Neural cell (in vitro differentiated cells): ENCODE measurements around the gene TSEN54. TPM values are rescaled to one million over a fixed set of nuclear protein-coding genes. Genes with fewer than 3 reads are reported as not detected.

ENCODE experiments used
- H2AFZ ChIP-seq: fragments of 200-600, 300-800 bp; sonication (generic), shearing (Covaris generic); 2 replicates; pipeline ENCODE4 v1.6.0; 2014; ENCODE audit warnings: low read depth, mild to moderate bottlenecking, antibody characterized with exemption, low read length, moderate library complexity
- H3F3A ChIP-seq: fragments of 200-600 bp; shearing (Covaris generic); 2 replicates; pipeline ENCODE4 v1.6.1; 2016; ENCODE audit warnings: mild to moderate bottlenecking, moderate library complexity, mixed read lengths, antibody characterized with exemption, low read length; ENCODE audit not compliant: insufficient read depth, poor library complexity, severe bottlenecking
- H3K27ac ChIP-seq: fragments of 200-600, 300-800 bp; sonication (generic), shearing (Covaris generic); 2 replicates; pipeline ENCODE4 v1.5.1; 2014; ENCODE audit warnings: mild to moderate bottlenecking, low read length, moderate library complexity
- H3K27me3 ChIP-seq: fragments of 300-800, 200-600 bp; sonication (generic), shearing (Covaris generic); 2 replicates; pipeline ENCODE4 v1.6.0; 2014; ENCODE audit warnings: mild to moderate bottlenecking, low read depth, low read length, moderate library complexity; ENCODE audit not compliant: insufficient read depth
- H3K36me3 ChIP-seq: fragments of 300-800, 200-600 bp; sonication (generic), shearing (Covaris generic); 2 replicates; pipeline ENCODE4 v1.5.1; 2014; ENCODE audit warnings: mild to moderate bottlenecking, antibody characterized with exemption, low read length, moderate library complexity; ENCODE audit not compliant: insufficient read depth
- H3K4me2 ChIP-seq: fragments of 300-800, 200-600 bp; sonication (generic), shearing (Covaris generic); 2 replicates; pipeline ENCODE4 v1.6.0; 2014; ENCODE audit warnings: mild to moderate bottlenecking, low read length
- H3K4me3 ChIP-seq: fragments of 300-800, 200-600 bp; sonication (generic), shearing (Covaris generic); 2 replicates; pipeline ENCODE4 v1.5.1; 2014; ENCODE audit warnings: mild to moderate bottlenecking, low read length, moderate library complexity
- H3K79me2 ChIP-seq: fragments of 200-600 bp; shearing (Covaris generic); replicated peaks from 2 replicates; pipeline ENCODE4 v1.6.0; 2014; ENCODE audit warnings: mild to moderate bottlenecking, low read length, moderate library complexity; ENCODE audit not compliant: insufficient read depth
- H3K9ac ChIP-seq: fragments of 300-800, 200-600 bp; sonication (generic), shearing (Covaris generic); 2 replicates; pipeline ENCODE4 v1.6.1; 2016; ENCODE audit warnings: mild to moderate bottlenecking, low read length, mixed read lengths
- H3K9me2 ChIP-seq: fragments of 200-600 bp; shearing (Covaris generic); 2 replicates; pipeline ENCODE4 v1.6.1; 2016; ENCODE audit warnings: mild to moderate bottlenecking, low read length, mixed read lengths; ENCODE audit not compliant: insufficient read depth
- H3K9me3 ChIP-seq: fragments of 200-600, 300-800 bp; sonication (generic), shearing (Covaris generic); 2 replicates; pipeline ENCODE4 v1.6.1; 2016; ENCODE audit warnings: mild to moderate bottlenecking, mixed run types, low read length, moderate library complexity, mixed read lengths
- H4K20me1 ChIP-seq: fragments of 200-600 bp; shearing (Covaris generic); 2 replicates; pipeline ENCODE4 v1.6.1; 2016; ENCODE audit warnings: mild to moderate bottlenecking, mixed run types; ENCODE audit not compliant: insufficient read depth
- CTCF ChIP-seq: fragments of 450-650 bp; IDR thresholded peaks from 2 replicates; pipeline ENCODE4 v1.5.1; 2014; ENCODE audit warnings: antibody characterized with exemption, mild to moderate bottlenecking, moderate library complexity; ENCODE audit not compliant: poor library complexity, severe bottlenecking
- EP300 ChIP-seq: fragments of 450-650 bp; conservative IDR thresholded peaks from 2 replicates; pipeline ENCODE4 v1.6.1; 2014; ENCODE audit warnings: antibody characterized with exemption, mild to moderate bottlenecking, moderate library complexity; ENCODE audit not compliant: poor library complexity, severe bottlenecking
- EZH2 ChIP-seq: fragments of 200-600, 300-800 bp; shearing (Covaris generic), sonication (generic); IDR thresholded peaks from 2 replicates; pipeline ENCODE4 v1.6.1; 2014; ENCODE audit warnings: antibody characterized with exemption, low read length, borderline replicate concordance, mild to moderate bottlenecking; ENCODE audit not compliant: insufficient read depth, poor library complexity, severe bottlenecking
- MXI1 ChIP-seq: fragments of 450-650 bp; conservative IDR thresholded peaks from 2 replicates; pipeline ENCODE4 v1.6.1; 2014; ENCODE audit warnings: antibody characterized with exemption, mild to moderate bottlenecking; ENCODE audit not compliant: poor library complexity, severe bottlenecking
- POLR2AphosphoS5 ChIP-seq: IDR thresholded peaks from 2 replicates; pipeline ENCODE4 v1.6.1; 2012
- RAD21 ChIP-seq: fragments of 450-650 bp; conservative IDR thresholded peaks from 2 replicates; pipeline ENCODE4 v1.6.1; 2014; ENCODE audit warnings: antibody characterized with exemption, mild to moderate bottlenecking, moderate library complexity
- SMC3 ChIP-seq: fragments of 450-650 bp; conservative IDR thresholded peaks from 2 replicates; pipeline ENCODE4 v1.6.1; 2014; ENCODE audit warnings: antibody characterized with exemption, mild to moderate bottlenecking, moderate library complexity; ENCODE audit not compliant: poor library complexity
- TAF1 ChIP-seq: IDR thresholded peaks from 2 replicates; pipeline ENCODE4 v1.6.1; 2012; ENCODE audit warnings: low read depth
- polyA plus RNA-seq: library from polyadenylated mRNA; depleted of rRNA; stranded (reverse); fragments of >200 nt; gene quantifications from 2 replicates; pipeline ENCODE4 v1.2.3, GENCODE V29; 2014
- TF ChIP-seq, protein P1 (sequence below): IDR thresholded peaks from 2 replicates; pipeline ENCODE4 v1.6.1; 2012; ENCODE audit warnings: borderline replicate concordance

TSEN54 gene
- polyA plus RNA-seq, 1 donor from 2014 or later = 32.2 TPM

GRCh38 chr17:75493476-75494129 is 22.7 kb upstream of the TSEN54 start:
- no peaks in the 10 kb centered on the region for H3K9me2 ChIP-seq
- TF ChIP-seq RAD21 (no peak), EP300 (no peak), TAF1 (no peak), MXI1 (no peak), CTCF (no peak), SMC3 (no peak), EZH2 (no peak), POLR2AphosphoS5 (no peak)
- TF ChIP-seq, protein P1, sequence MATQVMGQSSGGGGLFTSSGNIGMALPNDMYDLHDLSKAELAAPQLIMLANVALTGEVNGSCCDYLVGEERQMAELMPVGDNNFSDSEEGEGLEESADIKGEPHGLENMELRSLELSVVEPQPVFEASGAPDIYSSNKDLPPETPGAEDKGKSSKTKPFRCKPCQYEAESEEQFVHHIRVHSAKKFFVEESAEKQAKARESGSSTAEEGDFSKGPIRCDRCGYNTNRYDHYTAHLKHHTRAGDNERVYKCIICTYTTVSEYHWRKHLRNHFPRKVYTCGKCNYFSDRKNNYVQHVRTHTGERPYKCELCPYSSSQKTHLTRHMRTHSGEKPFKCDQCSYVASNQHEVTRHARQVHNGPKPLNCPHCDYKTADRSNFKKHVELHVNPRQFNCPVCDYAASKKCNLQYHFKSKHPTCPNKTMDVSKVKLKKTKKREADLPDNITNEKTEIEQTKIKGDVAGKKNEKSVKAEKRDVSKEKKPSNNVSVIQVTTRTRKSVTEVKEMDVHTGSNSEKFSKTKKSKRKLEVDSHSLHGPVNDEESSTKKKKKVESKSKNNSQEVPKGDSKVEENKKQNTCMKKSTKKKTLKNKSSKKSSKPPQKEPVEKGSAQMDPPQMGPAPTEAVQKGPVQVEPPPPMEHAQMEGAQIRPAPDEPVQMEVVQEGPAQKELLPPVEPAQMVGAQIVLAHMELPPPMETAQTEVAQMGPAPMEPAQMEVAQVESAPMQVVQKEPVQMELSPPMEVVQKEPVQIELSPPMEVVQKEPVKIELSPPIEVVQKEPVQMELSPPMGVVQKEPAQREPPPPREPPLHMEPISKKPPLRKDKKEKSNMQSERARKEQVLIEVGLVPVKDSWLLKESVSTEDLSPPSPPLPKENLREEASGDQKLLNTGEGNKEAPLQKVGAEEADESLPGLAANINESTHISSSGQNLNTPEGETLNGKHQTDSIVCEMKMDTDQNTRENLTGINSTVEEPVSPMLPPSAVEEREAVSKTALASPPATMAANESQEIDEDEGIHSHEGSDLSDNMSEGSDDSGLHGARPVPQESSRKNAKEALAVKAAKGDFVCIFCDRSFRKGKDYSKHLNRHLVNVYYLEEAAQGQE = no peak
- H3K36me3 ChIP-seq = no peaks in the 10 kb centered on the region
- no peak overlapping the region for H2AFZ ChIP-seq
- no peaks in the 10 kb centered on the region for H4K20me1 ChIP-seq
- no peaks in the 10 kb centered on the region for H3F3A ChIP-seq
- no peaks in the 10 kb centered on the region for H3K27me3 ChIP-seq
- H3K79me2 ChIP-seq = no peaks in the 10 kb centered on the region
- no peak overlapping the region for H3K9ac ChIP-seq
- H3K4me3 ChIP-seq = no peak overlapping the region
- no peak overlapping the region for H3K4me2 ChIP-seq
- H3K27ac ChIP-seq = no peak overlapping the region
- H3K9me3 ChIP-seq = no peaks in the 10 kb centered on the region

DNA sequence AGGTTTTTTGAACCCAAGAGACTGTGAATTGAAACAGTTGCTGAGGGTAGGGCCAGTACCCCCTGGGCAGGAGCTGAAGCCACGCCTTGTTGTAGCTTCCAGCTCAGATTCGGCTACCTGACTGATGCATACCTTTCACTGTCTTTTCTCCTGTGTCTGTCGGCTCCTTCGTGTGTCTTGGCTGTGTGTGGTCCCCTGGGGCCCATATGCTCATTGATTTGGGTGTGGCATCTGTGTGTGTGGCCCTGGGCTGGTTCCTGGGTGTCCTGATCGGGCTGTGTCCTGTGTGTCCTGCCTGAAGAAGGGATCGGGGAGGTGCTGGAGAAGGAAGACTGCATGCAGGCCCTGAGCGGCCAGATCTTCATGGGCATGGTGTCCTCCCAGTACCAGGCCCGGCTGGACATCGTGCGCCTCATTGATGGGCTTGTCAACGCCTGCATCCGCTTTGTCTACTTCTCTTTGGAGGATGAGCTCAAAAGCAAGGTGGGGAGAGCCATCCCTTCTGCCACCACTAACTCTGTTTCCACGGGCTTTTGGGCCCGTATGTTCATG is 21.9 kb upstream of the TSEN54 start:
- no peak overlapping the region for H2AFZ ChIP-seq
- no peaks in the 10 kb centered on the region for H4K20me1 ChIP-seq
- no peak overlapping the region for H3K4me3 ChIP-seq
- TF ChIP-seq POLR2AphosphoS5 (no peak), RAD21 (no peak), CTCF (no peak), SMC3 (no peak), EP300 (no peak), TAF1 (no peak), EZH2 (no peak), MXI1 (no peak)
- TF ChIP-seq, protein P1 = no peak
- no peak overlapping the region for H3K4me2 ChIP-seq
- no peaks in the 10 kb centered on the region for H3K9me3 ChIP-seq
- no peaks in the 10 kb centered on the region for H3K9me2 ChIP-seq
- H3K79me2 ChIP-seq = no peaks in the 10 kb centered on the region
- no peak overlapping the region for H3K9ac ChIP-seq
- no peaks in the 10 kb centered on the region for H3F3A ChIP-seq
- H3K36me3 ChIP-seq = no peaks in the 10 kb centered on the region
- no peak overlapping the region for H3K27ac ChIP-seq
- no peaks in the 10 kb centered on the region for H3K27me3 ChIP-seq
